Stimulated activated CD4-positive, alpha-beta T cell treated with anti-CD3 and anti-CD28 coated beads, Interleukin-4, amount 100 ng/mL, for 1 hour (primary cell): ENCODE measurements around the gene SPRR2A.
"Not testable (repeated sequence)": the region's sequence is repeated elsewhere in the genome, so short reads cannot be mapped to it uniquely, and the experiment has no call there.

Experiments
- DNase-seq: peaks from one replicate; pipeline ENCODE4 v3.0.0-alpha.2; 2020

The SPRR2A gene

GRCh38 chr1:153057375-153057774 is at the start of gene SPRR2A:
SPRR2A (minus strand) TSS chr1:153057512; CDS start chr1:153056735, 777 bp downstream.
- no peak for DNase-seq

DNA sequence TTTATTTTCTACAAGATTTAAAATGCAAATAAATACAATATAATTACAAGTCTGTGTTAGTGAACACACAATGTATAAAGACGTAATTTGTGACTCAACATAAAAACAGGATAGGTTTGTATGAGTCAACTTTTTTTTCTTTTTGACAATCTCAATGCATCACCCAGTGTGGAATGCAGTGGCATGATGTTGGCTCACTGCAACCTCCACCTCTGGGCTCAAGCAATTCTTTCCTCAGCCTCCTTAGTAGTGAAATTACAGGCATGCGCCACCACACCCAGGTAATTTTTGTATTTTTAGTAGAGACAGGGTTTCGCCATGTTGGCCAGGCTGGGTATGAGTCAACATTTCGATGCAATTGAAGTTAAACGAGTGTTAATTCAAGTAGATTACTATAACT is 42.9 kb upstream of the SPRR2A start:
- DNase-seq = no peak

DNA sequence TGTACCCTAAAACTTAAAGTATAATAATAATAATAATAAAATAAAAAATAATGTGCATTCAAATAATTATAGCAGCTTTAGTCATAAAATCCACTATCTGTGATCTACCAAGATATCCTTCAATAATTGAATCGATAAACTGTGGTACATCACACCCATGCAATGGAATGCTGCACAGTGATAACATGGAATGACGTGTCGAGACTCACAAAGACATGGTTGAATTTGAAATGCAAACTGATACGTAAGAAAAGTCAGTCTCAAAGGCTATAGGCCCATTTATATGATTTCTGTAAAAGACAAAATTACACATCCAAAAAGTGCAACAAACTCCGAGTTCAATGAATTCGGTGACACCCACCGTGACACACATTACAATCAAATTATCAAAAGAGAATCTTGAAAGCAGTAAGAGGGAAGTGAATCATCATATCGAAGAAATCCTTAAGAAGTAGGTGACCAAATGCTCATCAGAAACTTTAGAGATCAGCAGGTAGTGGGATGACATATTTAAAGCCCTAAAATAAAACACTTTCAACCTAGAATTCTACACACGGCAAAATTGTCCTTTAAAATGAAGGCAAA is 42.2 kb upstream of the SPRR2A start:
- DNase-seq = no peak

- DNase-seq = no peak
Measured at GRCh38 chr1:153095764-153096163, 38.5 kb upstream of the SPRR2A start.

- no peak for DNase-seq
Measured at GRCh38 chr1:153094426-153094825, 37.1 kb upstream of the SPRR2A start, which contains the start of gene SPRR2E. SPRR2E (minus strand) TSS chr1:153094526; CDS start chr1:153093751, 775 bp downstream.

DNA sequence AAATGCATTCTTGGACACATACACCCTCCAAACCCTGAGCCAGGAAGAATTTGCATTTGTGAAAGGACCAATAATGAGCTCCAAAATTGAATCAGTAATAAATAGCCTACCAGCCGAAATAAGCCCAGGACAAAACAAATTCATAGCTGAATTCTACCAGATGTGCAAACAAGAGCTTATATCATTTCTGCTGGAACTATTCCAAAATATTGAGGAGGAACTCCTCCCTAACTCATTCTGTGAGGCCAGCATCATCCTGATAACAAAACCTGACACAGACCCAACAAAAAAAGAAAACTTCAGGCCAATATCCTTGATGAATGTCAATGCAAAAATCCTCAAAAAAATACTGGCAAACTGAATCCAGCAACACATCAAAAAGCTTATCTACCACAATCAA is 30.3 kb upstream of the SPRR2A start:
- no peak for DNase-seq

GRCh38 chr1:153081736-153082135 is 24.4 kb upstream of the SPRR2A start:
- no peak for DNase-seq

GRCh38 chr1:153072806-153073726 is 15.8 kb upstream of the SPRR2A start:
- DNase-seq = no peak

DNA sequence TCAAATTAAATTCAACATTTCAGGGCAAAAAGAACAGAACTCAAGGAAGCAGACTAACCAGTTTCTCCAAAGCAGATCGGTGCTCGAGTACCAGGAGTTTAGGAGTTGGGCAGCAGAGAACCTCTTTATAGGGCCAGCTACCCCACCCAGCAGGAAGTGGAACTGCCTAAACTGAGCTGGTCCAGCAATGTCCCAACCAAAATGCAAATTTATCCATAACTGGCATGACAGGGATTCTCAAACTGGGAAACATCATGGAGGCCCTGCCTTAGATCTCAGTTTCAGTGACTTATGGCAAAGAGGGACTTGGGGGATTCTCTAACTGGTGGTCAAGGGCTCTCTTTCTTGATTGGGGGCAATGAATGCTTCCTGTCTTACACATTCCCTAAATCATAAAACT is 14.2 kb upstream of the SPRR2A start, which contains the start of gene SPRR2B:
Gene SPRR2B, minus strand, starts transcription at position 101 of the 400 bp plus-strand sequence. CDS start 772 bp downstream, outside the sequence.
- DNase-seq = no peak

- DNase-seq = no peak
Measured at GRCh38 chr1:153070243-153070642, 12.9 kb upstream of the SPRR2A start.

DNA sequence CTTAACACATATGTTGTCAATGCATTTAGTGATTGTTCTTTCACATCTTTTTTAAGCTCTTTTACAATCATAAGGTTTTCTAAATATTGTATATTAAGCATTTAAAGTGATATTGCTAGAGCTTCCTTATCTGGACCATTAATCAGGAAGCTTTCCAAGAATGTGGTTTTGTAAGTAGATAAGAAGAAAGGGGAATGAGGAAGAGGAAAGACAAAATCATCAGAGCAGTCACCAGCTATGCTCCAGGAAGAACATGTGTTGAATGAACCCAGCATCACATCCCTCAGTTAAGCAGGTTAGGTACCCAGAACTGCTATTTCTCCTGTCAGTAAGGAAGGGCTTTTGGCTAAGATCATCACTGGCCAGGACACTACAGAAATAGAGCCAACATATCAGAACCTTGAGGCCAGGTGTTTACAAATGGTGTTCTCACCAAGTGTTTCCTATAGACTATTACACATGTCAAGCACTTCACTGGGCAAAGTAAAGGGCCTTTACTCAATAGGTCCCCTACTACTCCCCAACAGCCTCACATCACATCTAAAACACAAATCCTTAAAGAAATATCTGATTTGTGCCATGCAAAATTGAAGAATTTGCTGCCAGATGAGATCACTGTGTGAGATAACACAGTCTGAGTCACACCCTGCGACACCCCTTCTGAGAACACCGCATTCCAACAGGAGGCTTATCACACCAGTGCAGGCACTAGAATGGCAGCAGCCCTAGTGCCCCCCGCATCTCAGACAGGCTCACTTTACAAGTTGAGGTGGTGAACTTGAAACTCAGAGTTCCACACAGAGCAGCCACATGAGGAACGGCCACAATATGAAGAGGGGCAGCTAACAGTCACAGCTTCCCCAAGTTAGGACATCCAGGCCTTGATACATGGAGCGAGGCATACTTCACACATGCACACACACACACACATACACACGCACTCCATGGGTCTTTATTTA is 1.8 kb upstream of the SPRR2A start:
- no peak for DNase-seq

- no peak for DNase-seq
Measured at GRCh38 chr1:153058154-153058553, 842 bp upstream of the SPRR2A start.

GRCh38 chr1:153056111-153056510 is 1.2 kb downstream of the SPRR2A start:
- not testable (repeated sequence) for DNase-seq

DNA sequence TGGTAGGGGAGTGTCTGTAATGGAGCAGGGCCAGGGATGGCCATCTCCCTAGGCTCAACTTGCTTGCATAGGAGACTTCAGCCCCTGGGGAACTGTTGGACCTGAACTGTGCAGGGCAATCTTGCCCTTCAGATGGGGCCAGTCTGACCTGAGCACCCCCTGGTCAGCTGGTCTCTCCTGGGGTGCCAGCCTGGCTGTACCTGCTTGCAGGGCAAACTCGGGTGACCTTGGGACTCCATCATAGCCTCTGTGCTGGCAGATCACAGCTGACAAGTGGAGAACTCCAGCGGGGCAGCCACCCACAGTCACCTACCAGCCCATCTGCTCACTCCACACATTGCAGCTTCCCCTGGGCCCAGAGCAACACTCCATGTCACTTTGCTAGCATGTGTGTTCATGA is 8.1 kb downstream of the SPRR2A start:
- DNase-seq = no peak

DNA sequence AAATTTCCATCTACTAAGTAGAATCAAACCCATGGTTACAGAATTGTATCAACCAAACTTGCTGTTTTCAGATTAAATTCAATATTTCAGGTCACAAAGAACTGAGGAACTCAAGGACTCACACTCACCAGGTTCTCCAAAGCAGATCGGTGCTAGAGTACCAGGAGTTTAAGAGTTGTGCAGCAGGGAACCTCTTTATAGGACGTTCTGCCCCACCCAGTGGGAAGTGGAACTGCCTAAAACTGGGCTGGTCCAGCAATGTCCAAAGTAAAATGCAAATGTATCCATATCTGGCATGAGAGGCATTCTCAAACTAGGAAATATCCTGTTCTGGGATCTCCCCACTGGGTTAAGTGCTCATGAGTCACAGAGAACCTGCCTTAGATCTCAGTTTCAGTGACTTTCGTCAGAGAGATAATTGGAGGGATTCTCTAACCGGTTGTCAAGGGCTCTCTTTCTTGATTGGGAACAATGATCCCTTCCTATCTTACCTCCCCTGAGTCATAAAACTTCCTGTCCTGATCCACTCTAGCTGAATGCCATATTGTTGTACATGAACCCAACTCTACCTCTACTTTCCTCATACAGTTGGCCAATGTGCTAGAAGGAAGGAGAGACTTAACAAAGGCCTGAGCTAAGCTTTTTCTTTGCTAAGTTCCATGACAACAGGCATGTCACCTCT is 16.2 kb downstream of the SPRR2A start, which contains the start of gene SPRR2D:
Gene SPRR2D, minus strand, starts transcription at position 171 of the 682 bp plus-strand sequence. CDS start 774 bp downstream, outside the sequence.
- DNase-seq = no peak

GRCh38 chr1:153035211-153035610 is 22.1 kb downstream of the SPRR2A start:
- no peak for DNase-seq

GRCh38 chr1:153032677-153033308 is 24.5 kb downstream of the SPRR2A start:
- DNase-seq = no peak

DNA sequence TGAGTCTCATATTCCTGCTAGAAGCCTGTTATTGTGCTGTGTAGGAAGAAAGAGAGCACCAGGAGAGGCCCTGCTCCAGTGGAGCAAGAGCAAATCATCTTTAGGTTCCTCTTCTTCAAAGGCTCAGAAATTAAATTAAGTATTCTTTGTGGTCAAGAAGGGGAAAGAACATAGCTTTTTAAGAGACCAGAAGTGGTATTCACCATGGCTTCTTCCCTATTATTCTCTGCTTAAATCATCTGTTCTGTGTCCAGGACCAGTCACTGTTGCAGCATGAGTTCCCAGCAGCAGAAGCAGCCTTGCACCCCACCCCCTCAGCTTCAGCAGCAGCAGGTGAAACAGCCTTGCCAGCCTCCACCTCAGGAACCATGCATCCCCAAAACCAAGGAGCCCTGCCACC is 25.2 kb downstream of the SPRR2A start:
- DNase-seq = no peak

DNA sequence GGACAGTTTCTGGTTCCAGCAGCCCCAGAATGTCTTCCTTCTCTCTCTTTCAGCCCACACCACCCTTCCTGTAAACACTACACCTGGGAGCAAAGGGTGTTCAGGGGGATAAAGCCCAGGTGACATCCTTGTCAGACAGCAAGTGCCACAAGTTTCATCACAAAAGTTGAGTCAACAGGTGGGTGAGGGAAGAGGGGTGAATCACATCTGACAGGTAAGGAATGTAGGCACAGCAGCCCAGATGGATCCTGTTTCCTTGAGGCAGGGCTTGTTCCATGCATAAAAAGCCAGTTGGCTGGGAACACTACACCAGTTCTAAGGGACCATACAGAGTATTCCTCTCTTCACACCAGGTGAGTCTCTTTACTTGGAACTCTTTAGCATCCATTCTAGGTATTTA is 26.4 kb downstream of the SPRR2A start, which contains the start of gene SPRR1B:
Gene SPRR1B, plus strand, starts transcription at position 309 of the 400 bp plus-strand sequence. CDS start 1,143 bp downstream, outside the sequence.
- no peak for DNase-seq

DNA sequence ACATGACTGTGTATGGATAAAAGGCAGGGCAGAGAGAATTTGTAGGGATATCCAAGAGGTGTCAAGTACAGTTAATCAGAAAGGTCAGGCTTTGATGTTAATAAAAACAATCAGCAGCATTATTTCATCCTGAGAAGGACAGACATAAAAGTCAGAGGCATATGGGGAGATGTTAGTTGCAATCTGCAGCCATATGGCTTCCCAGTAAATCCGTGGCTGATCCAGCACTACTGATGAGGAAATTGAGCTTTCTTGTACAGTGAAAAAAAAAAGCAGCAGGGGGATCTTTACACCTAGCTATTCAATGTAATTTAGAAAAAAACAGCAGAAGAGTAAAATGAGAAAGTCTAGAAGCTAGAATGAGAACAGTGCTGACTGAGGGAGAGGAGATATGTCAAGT is 28.5 kb downstream of the SPRR2A start:
- DNase-seq = no peak

DNA sequence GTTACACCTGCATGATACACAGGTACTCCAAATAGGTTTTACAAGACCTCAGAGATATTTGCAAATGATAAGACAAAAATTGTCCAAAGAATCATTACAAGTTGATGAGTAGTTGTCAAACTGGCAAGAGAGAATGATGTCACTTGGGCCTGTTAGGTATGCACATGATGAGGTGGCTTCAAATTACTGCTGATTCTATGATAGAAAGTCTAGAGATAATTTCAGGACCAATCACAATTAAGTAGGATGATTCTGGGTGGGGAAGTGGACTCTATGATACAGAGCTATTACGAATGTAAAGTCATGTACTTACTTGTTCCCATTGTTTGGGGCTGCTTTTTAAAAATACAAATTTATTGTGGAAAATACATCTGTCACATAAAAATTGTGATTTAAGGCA is 31.5 kb downstream of the SPRR2A start:
- no peak for DNase-seq
